K562 (cell line): ENCODE data around the gene SKAP1. TPM values are rescaled to one million over a fixed set of nuclear protein-coding genes. Genes with fewer than 3 reads are reported as not detected.

Source experiments
- BACH1 ChIP-seq: fragments of 200-800 bp; sonication (Bioruptor generic); IDR thresholded peaks from 2 replicates; pipeline ENCODE4 v1.6.1; 2016; ENCODE audit warnings: missing genetic modification characterization, missing compliant biosample characterization
- BHLHE40 ChIP-seq: IDR thresholded peaks from 2 replicates; pipeline ENCODE4 v1.6.1; 2011; ENCODE audit warnings: low read length, improper control_type of control experiment
- CTCF ChIP-seq, 3 experiments: IDR thresholded peaks in 2 of 3; conservative IDR thresholded peaks in 1 of 3; 2 replicates each; pipeline ENCODE4 v1.5.1; 2011 to 2012; ENCODE audit warnings: low read length in 3 of 3, mild to moderate bottlenecking in 3 of 3, control low read depth in 2 of 3, improper control_type of control experiment in 1 of 3, inconsistent platforms in 1 of 3, low read depth in 1 of 3, mixed read lengths in 1 of 3, moderate library complexity in 1 of 3; ENCODE audit not compliant: insufficient read depth in 2 of 3
- DIDO1 ChIP-seq: fragments of 450-650 bp; IDR thresholded peaks from 2 replicates; pipeline ENCODE4 v1.6.1; 2016; ENCODE audit warnings: low read depth, missing biosample characterization, missing genetic modification characterization
- FOXP4 ChIP-seq: sonication (generic); formaldehyde crosslinking; IDR thresholded peaks from 2 replicates; pipeline ENCODE4 v1.8.0; 2022; ENCODE audit warnings: mild to moderate bottlenecking, missing genetic modification reagents, borderline replicate concordance
- GTF2A2 ChIP-seq: IDR thresholded peaks from 2 replicates; pipeline ENCODE4 v1.6.1; 2016; ENCODE audit warnings: mild to moderate bottlenecking, missing genetic modification characterization, missing compliant biosample characterization
- ILK ChIP-seq: fragments of 450-650 bp; IDR thresholded peaks from 2 replicates; pipeline ENCODE4 v1.6.1; 2016; ENCODE audit warnings: missing genetic modification characterization, low read depth, mild to moderate bottlenecking, missing compliant biosample characterization, moderate library complexity, borderline replicate concordance
- NCOA1 ChIP-seq: fragments of 450-650 bp; IDR thresholded peaks from 2 replicates; pipeline ENCODE4 v1.6.1; 2016; ENCODE audit warnings: low read depth
- NR3C1 ChIP-seq: sonication (generic); formaldehyde crosslinking; IDR thresholded peaks from 2 replicates; pipeline ENCODE4 v1.8.1; 2022; ENCODE audit warnings: missing genetic modification reagents
- SFPQ ChIP-seq: fragments of 200-400 bp; formaldehyde crosslinking; IDR thresholded peaks from 2 replicates; pipeline ENCODE4 v1.6.1; 2017; ENCODE audit warnings: mild to moderate bottlenecking, low read depth, low read length, moderate library complexity
- SMARCB1 ChIP-seq: IDR thresholded peaks from 2 replicates; pipeline ENCODE4 v1.6.1; 2011; ENCODE audit warnings: improper control_type of control experiment, low read depth; ENCODE audit not compliant: insufficient read length
- SNAPC5 ChIP-seq: fragments of 250-450 bp; sonication (Bioruptor Pico); IDR thresholded peaks from 2 replicates; pipeline ENCODE4 v1.8.0; 2021; ENCODE audit warnings: moderate library complexity, mild to moderate bottlenecking, inconsistent platforms
- SPI1 ChIP-seq: IDR thresholded peaks from 2 replicates; pipeline ENCODE4 v1.6.1; 2011; ENCODE audit warnings: low read depth, low read length, control low read depth, borderline replicate concordance
- ZKSCAN8 ChIP-seq: fragments of 200-800 bp; sonication (Bioruptor generic); IDR thresholded peaks from 2 replicates; pipeline ENCODE4 v1.6.1; 2016; ENCODE audit warnings: missing genetic modification characterization, missing compliant biosample characterization
- ZNF140 ChIP-seq: fragments of 250-450 bp; sonication (Bioruptor Pico); IDR thresholded peaks from 2 replicates; pipeline ENCODE4 v1.8.0; 2021; ENCODE audit warnings: moderate library complexity, mild to moderate bottlenecking, inconsistent platforms
- ZNF586 ChIP-seq: fragments of 450-650 bp; formaldehyde crosslinking; conservative IDR thresholded peaks from 2 replicates; pipeline ENCODE4 v1.4.0; 2020; ENCODE audit warnings: mild to moderate bottlenecking, moderate library complexity
- ZNF785 ChIP-seq: fragments of 250-450 bp; sonication (Bioruptor Pico); IDR thresholded peaks from 2 replicates; pipeline ENCODE4 v1.4.0; 2020; ENCODE audit warnings: mild to moderate bottlenecking
- polyA plus RNA-seq, 8 experiments: library from polyadenylated mRNA; depleted of rRNA in 4 of 8; stranded (reverse) in 5 of 8; unstranded in 3 of 8; fragments of >200 nt; fragmentation: Nextera tagmentation in 2 of 8; fragmentation: Illumina TruSeq in 1 of 8; extraction: Ambion mirVana in 2 of 8; extraction: Trizol in 1 of 8; gene quantifications; 2 replicates each; pipeline versions ENCODE4 v1.2.1 to v1.2.3, GENCODE V29; 2011 to 2014; ENCODE audit warnings: inconsistent platforms in 1 of 8, missing spikeins in 1 of 8
- total RNA-seq, 7 experiments: library from RNA; depleted of rRNA in 6 of 7; stranded (reverse); fragments of >200 nt in 6 of 7; fragmentation: Illumina TruSeq in 2 of 7; extraction: Trizol in 2 of 7; gene quantifications; 2 replicates each; pipeline versions ENCODE4 v1.2.1 to v1.2.3, GENCODE V29; 2011 to 2021; ENCODE audit warnings: low replicate concordance in 1 of 7

SKAP1 gene
- total and polyA plus RNA-seq, 9 of the 15 experiments (the other 6 are each of a cell fraction or from before 2014, with no cell fraction given), result 0.06 to 0.80 (median 0.10) TPM; not detected in 4

GRCh38 chr17:48215583-48216139 lies 214.4 kb downstream of the SKAP1 start (continued):
- no peak for TF ChIP-seq BACH1 (tag)
- peak; percentile 76 to 89 (median 82) for TF ChIP-seq CTCF (IDR thresholded peaks at IDR 0.05 in 2 of 3, conservative IDR thresholded peaks at IDR 0.05 in 1 of 3; ENCODE audit: insufficient read depth in 2 of 3, low read depth in 1 of 3, low read length in 3 of 3)
- TF ChIP-seq SPI1, result no peak
- no peak for TF ChIP-seq ZKSCAN8 (CRISPR knock-in tag)
- no peak for TF ChIP-seq GTF2A2
- TF ChIP-seq NR3C1 (CRISPR knock-in tag), result no peak
- TF ChIP-seq SMARCB1, result no peak
- TF ChIP-seq ZNF586 (CRISPR knock-in tag), result no peak
- no peak for TF ChIP-seq ZNF140
- no peak for TF ChIP-seq ZNF785
- no peak for TF ChIP-seq BHLHE40
- TF ChIP-seq DIDO1 (tag), result no peak
- no peak for TF ChIP-seq ILK
- no peak for TF ChIP-seq SNAPC5 (CRISPR knock-in tag)
- TF ChIP-seq FOXP4, result no peak
- no peak for TF ChIP-seq NCOA1
- TF ChIP-seq SFPQ, result no peak
